HL-60 (cell line): ENCODE data around the gene STK32B.

Source experiments
- DNase-seq, 2 experiments: peaks; one replicate each; pipeline ENCODE4 v3.0.0-alpha.2; 2010 to 2020; ENCODE audit warnings: low read depth in 1 of 2, low spot score in 1 of 2
- H3K27ac ChIP-seq: fragments of 250-450 bp; sonication (Bioruptor Pico); replicated peaks from 2 replicates; pipeline ENCODE4 v1.5.1; 2020; ENCODE audit warnings: mild to moderate bottlenecking, moderate library complexity
- H3K27me3 ChIP-seq: fragments of 250-450 bp; sonication (Bioruptor Pico); 2 replicates; pipeline ENCODE4 v1.5.1; 2021; ENCODE audit warnings: mild to moderate bottlenecking, moderate library complexity; ENCODE audit not compliant: insufficient read depth, poor library complexity, severe bottlenecking
- H3K4me3 ChIP-seq: replicated peaks from 2 replicates; pipeline ENCODE4 v1.5.1; 2011; ENCODE audit warnings: mild to moderate bottlenecking, control low read depth, low read length; ENCODE audit not compliant: insufficient read depth
- GABPA ChIP-seq: IDR thresholded peaks from 2 replicates; pipeline ENCODE4 v1.6.1; 2012; ENCODE audit warnings: low read depth
- POLR2AphosphoS5 ChIP-seq: IDR thresholded peaks from 2 replicates; pipeline ENCODE4 v1.6.1; 2012; ENCODE audit warnings: low read depth
- REST ChIP-seq: IDR thresholded peaks from 2 replicates; pipeline ENCODE4 v1.6.1; 2012; ENCODE audit warnings: low read depth; ENCODE audit not compliant: insufficient replicate concordance
- SPI1 ChIP-seq: IDR thresholded peaks from 2 replicates; pipeline ENCODE4 v1.6.1; 2012; ENCODE audit warnings: low read depth, mild to moderate bottlenecking, borderline replicate concordance
- TF ChIP-seq, protein P1 (sequence below): IDR thresholded peaks from one replicate; pipeline ENCODE4 v1.5.1; 2011; ENCODE audit warnings: low read length, control low read depth, inconsistent platforms; ENCODE audit not compliant: insufficient read depth

Gene STK32B

GRCh38 chr4:5455003-5455585 is 403.8 kb downstream of the STK32B start:
- TF ChIP-seq SPI1, result no peak
- no peak for TF ChIP-seq POLR2AphosphoS5
- TF ChIP-seq GABPA, result no peak
- TF ChIP-seq, protein P1, sequence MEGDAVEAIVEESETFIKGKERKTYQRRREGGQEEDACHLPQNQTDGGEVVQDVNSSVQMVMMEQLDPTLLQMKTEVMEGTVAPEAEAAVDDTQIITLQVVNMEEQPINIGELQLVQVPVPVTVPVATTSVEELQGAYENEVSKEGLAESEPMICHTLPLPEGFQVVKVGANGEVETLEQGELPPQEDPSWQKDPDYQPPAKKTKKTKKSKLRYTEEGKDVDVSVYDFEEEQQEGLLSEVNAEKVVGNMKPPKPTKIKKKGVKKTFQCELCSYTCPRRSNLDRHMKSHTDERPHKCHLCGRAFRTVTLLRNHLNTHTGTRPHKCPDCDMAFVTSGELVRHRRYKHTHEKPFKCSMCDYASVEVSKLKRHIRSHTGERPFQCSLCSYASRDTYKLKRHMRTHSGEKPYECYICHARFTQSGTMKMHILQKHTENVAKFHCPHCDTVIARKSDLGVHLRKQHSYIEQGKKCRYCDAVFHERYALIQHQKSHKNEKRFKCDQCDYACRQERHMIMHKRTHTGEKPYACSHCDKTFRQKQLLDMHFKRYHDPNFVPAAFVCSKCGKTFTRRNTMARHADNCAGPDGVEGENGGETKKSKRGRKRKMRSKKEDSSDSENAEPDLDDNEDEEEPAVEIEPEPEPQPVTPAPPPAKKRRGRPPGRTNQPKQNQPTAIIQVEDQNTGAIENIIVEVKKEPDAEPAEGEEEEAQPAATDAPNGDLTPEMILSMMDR, result no peak
- TF ChIP-seq REST, result no peak

DNA sequence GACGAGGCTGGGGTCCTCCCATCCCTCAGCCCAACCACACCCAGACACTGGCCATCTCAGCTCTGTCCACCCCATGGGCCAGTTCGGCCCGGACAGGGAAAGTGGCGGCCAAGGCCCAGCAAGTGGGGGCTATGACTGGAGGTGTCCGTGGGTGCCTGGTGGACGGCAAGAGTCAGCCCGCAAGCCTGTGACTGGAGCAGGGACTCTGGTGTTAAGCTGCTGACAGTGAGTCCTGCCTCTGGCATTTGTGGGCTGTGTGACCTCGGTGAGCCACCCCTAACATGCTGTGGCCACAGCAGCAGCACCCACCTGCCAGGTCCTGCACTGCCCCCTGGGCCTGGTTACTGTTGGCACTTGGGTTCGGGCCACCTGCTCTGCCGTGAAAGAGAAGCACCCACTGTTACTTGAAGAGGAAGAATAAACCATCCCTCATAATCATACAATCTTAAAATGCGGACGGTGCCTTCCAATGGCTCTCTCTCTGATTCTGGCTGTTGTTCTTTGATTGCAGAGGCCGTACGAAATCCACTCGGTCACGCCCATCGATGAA is 405.1 kb downstream of the STK32B start:
- H3K4me3 ChIP-seq, result no peak overlapping the region
- no peaks in the 10 kb centered on the region for H3K27me3 ChIP-seq
- no peak for DNase-seq
- TF ChIP-seq POLR2AphosphoS5 (no peak), REST (no peak), SPI1 (no peak), GABPA (no peak)
- TF ChIP-seq, protein P1, result no peak
- H3K27ac ChIP-seq, result no peak overlapping the region

More at GRCh38 chr4:5455003-5455585, 403.8 kb downstream of the STK32B start:
- Histone ChIP-seq H3K4me3 (no peak overlapping the region), H3K27me3 (no peaks in the 10 kb centered on the region), H3K27ac (no peak overlapping the region)
- no peak for DNase-seq

GRCh38 chr4:5458676-5459075 is 407.4 kb downstream of the STK32B start:
- Histone ChIP-seq H3K4me3 (no peak overlapping the region), H3K27ac (no peak overlapping the region), H3K27me3 (no peaks in the 10 kb centered on the region)
- no peak for TF ChIP-seq REST
- no peak for TF ChIP-seq GABPA
- no peak for TF ChIP-seq SPI1
- no peak for TF ChIP-seq POLR2AphosphoS5
- TF ChIP-seq, protein P1, result no peak
- DNase-seq, result no peak
